Measurements from ENCODE around the gene MTHFR.
"Not testable (repeated sequence)": the region's sequence is repeated elsewhere in the genome, so short reads cannot be mapped to it uniquely, and the experiment has no call there.

- TF ChIP-seq CTCF, EP300, POLR2A, POLR2AphosphoS5 (IDR thresholded peaks at IDR 0.05): not testable (repeated sequence)
These were observed 1.7 kb downstream of the MTHFR start for GRCh38 chr1:11803924-11804665.

All from gastroesophageal sphincter (tissue), 3 donors.